Uterus (tissue), 2 donors: ENCODE data around the gene HOXA9.

Source experiments
- POLR2A ChIP-seq, 2 donors: fragments of 450-650 bp; IDR thresholded peaks; one replicate each; pipeline ENCODE4 v1.6.1; 2016; ENCODE audit warnings: antibody characterized with exemption in 2 of 2, mild to moderate bottlenecking in 1 of 2, moderate library complexity in 1 of 2
- TF ChIP-seq, protein P1 (sequence below), 4 experiments: fragments of 200-600 bp in 2 of 4; fragments of 450-650 bp in 2 of 4; sonication (generic) in 2 of 4; IDR thresholded peaks; one replicate each; pipeline ENCODE4 v1.5.1; 2016 to 2019; ENCODE audit warnings: antibody characterized with exemption in 4 of 4, mild to moderate bottlenecking in 2 of 4, moderate library complexity in 1 of 4

DNA sequence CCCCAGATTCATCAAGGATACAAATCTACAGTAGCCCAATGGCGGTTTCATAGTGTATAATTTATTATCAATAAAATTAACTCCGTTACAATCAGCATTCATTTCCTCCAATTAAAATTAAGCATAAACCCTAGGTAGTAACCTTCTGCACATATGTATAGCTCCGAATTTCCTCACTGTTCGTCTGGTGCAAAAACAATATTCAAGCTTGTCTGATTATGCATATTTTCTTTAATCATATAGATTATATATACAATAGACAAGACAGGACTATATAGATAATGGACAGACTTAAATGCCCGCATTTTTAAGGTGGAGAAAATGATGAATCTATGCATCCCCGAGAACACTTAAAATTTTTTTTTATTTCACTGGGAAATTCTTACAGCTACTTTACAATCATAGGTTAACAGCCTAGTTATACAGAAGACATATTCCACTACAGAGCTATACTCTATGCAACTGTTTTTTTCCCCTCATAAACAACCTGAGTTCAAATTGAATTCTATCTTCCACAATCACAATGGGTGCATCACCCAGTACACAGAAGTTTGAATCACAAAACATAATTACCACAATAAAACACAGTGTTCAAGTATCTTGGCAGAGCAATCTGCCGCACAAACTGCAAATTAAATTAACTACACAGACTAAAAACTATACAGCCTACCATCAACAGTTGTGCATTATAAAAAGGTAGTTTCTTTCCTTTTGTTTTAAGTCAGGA lies 2.6 kb downstream of the HOXA9 start:
- no peak for TF ChIP-seq POLR2A (IDR thresholded peaks at IDR 0.05)
- TF ChIP-seq, protein P1, sequence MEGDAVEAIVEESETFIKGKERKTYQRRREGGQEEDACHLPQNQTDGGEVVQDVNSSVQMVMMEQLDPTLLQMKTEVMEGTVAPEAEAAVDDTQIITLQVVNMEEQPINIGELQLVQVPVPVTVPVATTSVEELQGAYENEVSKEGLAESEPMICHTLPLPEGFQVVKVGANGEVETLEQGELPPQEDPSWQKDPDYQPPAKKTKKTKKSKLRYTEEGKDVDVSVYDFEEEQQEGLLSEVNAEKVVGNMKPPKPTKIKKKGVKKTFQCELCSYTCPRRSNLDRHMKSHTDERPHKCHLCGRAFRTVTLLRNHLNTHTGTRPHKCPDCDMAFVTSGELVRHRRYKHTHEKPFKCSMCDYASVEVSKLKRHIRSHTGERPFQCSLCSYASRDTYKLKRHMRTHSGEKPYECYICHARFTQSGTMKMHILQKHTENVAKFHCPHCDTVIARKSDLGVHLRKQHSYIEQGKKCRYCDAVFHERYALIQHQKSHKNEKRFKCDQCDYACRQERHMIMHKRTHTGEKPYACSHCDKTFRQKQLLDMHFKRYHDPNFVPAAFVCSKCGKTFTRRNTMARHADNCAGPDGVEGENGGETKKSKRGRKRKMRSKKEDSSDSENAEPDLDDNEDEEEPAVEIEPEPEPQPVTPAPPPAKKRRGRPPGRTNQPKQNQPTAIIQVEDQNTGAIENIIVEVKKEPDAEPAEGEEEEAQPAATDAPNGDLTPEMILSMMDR (IDR thresholded peaks at IDR 0.05): no peak
